HCT116 (cell line): Measurements from ENCODE around the gene UBXN11. TPM values are rescaled to one million over a fixed set of nuclear protein-coding genes. Genes with fewer than 3 reads are reported as not detected.

Experiments
- ATAC-seq: fragments of 200-7000 bp; cut with Tn5 transposase; 2 replicates; pipeline ENCODE4 v1.9.1; 2020; ENCODE audit warnings: mild to moderate bottlenecking, moderate library complexity
- BruUV-seq: library from RNA; stranded (reverse); fragments of 400-500 nt; replicated peaks from 2 replicates; lab custom pipeline; 2021; lab: Mats Ljungman, UMichigan
- CTCF ChIA-PET: fragments of 300-600 bp; sonication (Branson Sonifier 250); formaldehyde crosslinking; loops from one replicate; lab custom pipeline; 2021; ENCODE audit warnings: antibody characterized with exemption; lab: Charles Lee
- POLR2A ChIA-PET: fragments of 300-600, 350-600 bp; sonication (Branson Sonifier 250); formaldehyde crosslinking; loops from one replicate; lab custom pipeline; 2021; ENCODE audit warnings: antibody characterized with exemption; lab: Charles Lee
- RAD21 ChIA-PET, 2 experiments: fragments of 300-600 bp; sonication (Branson Sonifier 250); formaldehyde crosslinking; loops; one replicate each; lab custom pipeline; 2023; ENCODE audit warnings: low total read pairs in 2 of 2; ENCODE audit not compliant: uncharacterized antibody in 2 of 2, unreplicated experiment in 2 of 2, low non-redundant PET in 1 of 2; lab: Charles Lee
- DNase-seq: peaks from one replicate; pipeline ENCODE4 v3.0.0-alpha.2; 2010; ENCODE audit warnings: low read depth, low spot score
- H2AFZ ChIP-seq: fragments of 200-600 bp; shearing (Covaris generic), sonication (generic); 2 replicates; pipeline ENCODE4 v1.6.1; 2017; ENCODE audit warnings: low read depth, mixed run types, mixed read lengths, antibody characterized with exemption, low read length; ENCODE audit not compliant: poor library complexity, severe bottlenecking
- H3K27ac ChIP-seq: 2 replicates; pipeline ENCODE4 v1.5.1; 2012; ENCODE audit warnings: low read depth, low read length
- H3K27me3 ChIP-seq: fragments of 200-600 bp; sonication (generic); 2 replicates; pipeline ENCODE4 v1.6.1; 2016; ENCODE audit warnings: mixed run types, low read length, mixed read lengths; ENCODE audit not compliant: insufficient read depth
- H3K36me3 ChIP-seq, 2 experiments: fragments of 200-500 bp in 1 of 2; fragments of 200-600 bp in 1 of 2; sonication (Bioruptor generic) in 1 of 2; sonication (generic) in 1 of 2; 2 replicates each; pipeline versions ENCODE4 v1.5.1 to v1.6.1; 2014 to 2016; ENCODE audit warnings: low read length in 2 of 2, inconsistent platforms in 1 of 2, mixed read lengths in 1 of 2, mixed run types in 1 of 2; ENCODE audit not compliant: insufficient read depth in 2 of 2, control insufficient read depth in 1 of 2
- H3K4me1 ChIP-seq, 2 experiments: fragments of 200-600 bp in 1 of 2; sonication (generic) in 1 of 2; 2 replicates each; pipeline versions ENCODE4 v1.5.1 to v1.6.1; 2012 to 2017; ENCODE audit warnings: low read length in 2 of 2, inconsistent platforms in 1 of 2, mild to moderate bottlenecking in 1 of 2, mixed read lengths in 1 of 2, mixed run types in 1 of 2, moderate library complexity in 1 of 2; ENCODE audit not compliant: insufficient read depth in 2 of 2, control insufficient read depth in 1 of 2
- H3K4me2 ChIP-seq: fragments of 200-600 bp; sonication (generic); 2 replicates; pipeline ENCODE4 v1.6.1; 2017; ENCODE audit warnings: mixed run types, low read length, mixed read lengths
- H3K4me3 ChIP-seq, 2 experiments: fragments of 200-600 bp in 1 of 2; sonication (generic) in 1 of 2; replicated peaks in 1 of 2; 2 replicates each; pipeline ENCODE4 v1.5.1; 2011 to 2016; ENCODE audit warnings: low read length in 2 of 2, control low read depth in 1 of 2, low read depth in 1 of 2, mild to moderate bottlenecking in 1 of 2, mixed read lengths in 1 of 2, mixed run types in 1 of 2
- H3K79me2 ChIP-seq: fragments of 200-600 bp; sonication (generic); 2 replicates; pipeline ENCODE4 v1.6.1; 2017; ENCODE audit warnings: mild to moderate bottlenecking, mixed run types, low read length, moderate library complexity, mixed read lengths; ENCODE audit not compliant: insufficient read depth
- H3K9ac ChIP-seq: fragments of 200-600 bp; sonication (generic); 2 replicates; pipeline ENCODE4 v1.6.1; 2016; ENCODE audit warnings: low read length, mixed read lengths
- H3K9me2 ChIP-seq: fragments of 200-600 bp; sonication (generic), shearing (Covaris generic); 2 replicates; pipeline ENCODE4 v1.6.1; 2017; ENCODE audit warnings: mixed run types, mild to moderate bottlenecking, moderate library complexity; ENCODE audit not compliant: insufficient read depth
- H3K9me3 ChIP-seq, 2 experiments: fragments of 200-500 bp in 1 of 2; fragments of 200-600 bp in 1 of 2; sonication (Bioruptor generic) in 1 of 2; sonication (generic) in 1 of 2; 2 replicates each; pipeline ENCODE4 v1.6.1; 2014 to 2017; ENCODE audit warnings: low read length in 2 of 2, mixed read lengths in 2 of 2, inconsistent platforms in 1 of 2, low read depth in 1 of 2, mild to moderate bottlenecking in 1 of 2, mixed run types in 1 of 2, moderate library complexity in 1 of 2; ENCODE audit not compliant: control insufficient read depth in 1 of 2, insufficient read depth in 1 of 2
- H4K20me1 ChIP-seq: fragments of 200-600 bp; sonication (generic), shearing (Covaris generic); 2 replicates; pipeline ENCODE4 v1.6.1; 2017; ENCODE audit warnings: mixed run types, mild to moderate bottlenecking, moderate library complexity; ENCODE audit not compliant: insufficient read depth
- ELF1 ChIP-seq: IDR thresholded peaks from 2 replicates; pipeline ENCODE4 v1.6.1; 2012; ENCODE audit warnings: low read depth, borderline replicate concordance
- POLR2A ChIP-seq: IDR thresholded peaks from 2 replicates; pipeline ENCODE4 v1.7.0; 2011; ENCODE audit warnings: borderline replicate concordance; ENCODE audit not compliant: insufficient read depth, insufficient read length; ENCODE audit errors: extremely low read depth
- POLR2AphosphoS5 ChIP-seq: IDR thresholded peaks from 2 replicates; pipeline ENCODE4 v1.6.1; 2011; ENCODE audit warnings: mild to moderate bottlenecking, low read depth, low read length, moderate library complexity
- ZFX ChIP-seq: fragments of 450-650 bp; IDR thresholded peaks from 2 replicates; pipeline ENCODE4 v1.6.1; 2017
- intact Hi-C: fragments of 100-400 bp; cut with micrococcal nuclease; formaldehyde crosslinking; loops from 2 replicates; pipeline ENCODE4 v1.10.0; 2022
- total RNA-seq: library from RNA; stranded (reverse); gene quantifications from one replicate; pipeline ENCODE4 v1.2.1, GENCODE V29; 2021; ENCODE audit not compliant: unreplicated experiment
- TF ChIP-seq, protein P1 (sequence below), 3 experiments: fragments of 200-600 bp in 1 of 3; sonication (generic) in 1 of 3; IDR thresholded peaks in 2 of 3; conservative IDR thresholded peaks in 1 of 3; 2 replicates each; pipeline ENCODE4 v1.5.1; 2012 to 2017; ENCODE audit warnings: low read depth in 2 of 3, low read length in 2 of 3, antibody characterized with exemption in 1 of 3, borderline replicate concordance in 1 of 3, control low read depth in 1 of 3, mild to moderate bottlenecking in 1 of 3, mixed read lengths in 1 of 3, mixed run types in 1 of 3, moderate library complexity in 1 of 3; ENCODE audit not compliant: insufficient read depth in 1 of 3

The UBXN11 gene
- total RNA-seq, 1 experiment from 2014 or later, result 19.3 TPM

DNA sequence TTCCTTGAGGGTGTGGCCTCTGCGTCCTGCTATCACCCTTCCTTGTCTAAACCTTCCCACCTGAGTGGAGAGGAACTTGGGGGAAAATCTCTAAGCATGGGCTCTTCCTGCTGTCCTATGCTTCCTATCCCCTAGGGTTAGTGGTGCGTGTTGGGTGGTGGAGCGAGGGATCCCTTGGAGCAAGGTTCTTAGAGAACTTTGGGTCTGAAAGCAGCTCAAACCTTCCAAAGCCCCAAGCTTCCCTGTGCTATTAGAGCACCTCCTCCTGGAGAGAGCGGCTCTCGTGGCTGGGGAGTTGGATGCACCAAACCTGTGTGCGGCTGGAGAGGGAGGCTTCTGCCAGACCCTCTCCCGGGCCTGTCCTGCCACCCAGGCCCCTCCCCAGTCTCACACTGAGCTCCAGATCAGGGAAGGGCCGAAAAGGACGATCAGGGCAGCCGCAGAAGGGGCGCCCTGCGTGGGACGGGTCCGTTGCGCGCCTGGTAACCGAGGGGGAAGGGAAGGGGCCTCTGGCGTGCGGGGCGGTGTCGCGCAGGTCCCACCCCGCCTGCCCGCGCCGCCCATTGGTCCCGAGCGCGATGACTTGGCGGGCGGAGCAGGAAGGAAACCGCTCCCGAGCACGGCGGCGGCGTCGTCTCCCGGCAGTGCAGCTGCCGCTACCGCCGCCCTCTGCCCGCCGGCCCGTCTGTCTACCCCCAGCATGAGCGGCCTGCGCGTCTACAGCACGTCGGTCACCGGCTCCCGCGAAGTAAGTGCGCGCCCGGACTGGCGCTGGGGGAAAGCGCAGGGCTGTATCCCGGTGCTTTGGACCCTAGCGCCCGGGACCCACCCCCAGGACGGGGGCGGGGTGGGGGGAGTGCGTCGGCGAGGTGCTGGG, 26.7 kb downstream of the UBXN11 start, which contains the start of gene SH3BGRL3:
SH3BGRL3 (plus strand) TSS at position 631 of the 877 bp plus-strand sequence; CDS start at position 701, 70 bp downstream.
- peak; percentile 57 for DNase-seq
- Histone ChIP-seq H3K9me3 (no peaks in the 10 kb centered on the region), H3K79me2 (peaks cover 20% of the 10 kb centered on the region), H3K4me1 (peaks cover 41 to 95% of the 10 kb centered on the region in 2 experiments), H2AFZ (no peak within 1 kb of the TSS), H3K4me2 (peak within 1 kb of the TSS; percentile 97), H3K27me3 (no peaks in the 10 kb centered on the region), H3K4me3 (peak within 1 kb of the TSS; percentile 74 to 76), H4K20me1 (no peaks in the 10 kb centered on the region), H3K36me3 (peaks cover 13 to 23% of the 10 kb centered on the region in 2 experiments), H3K27ac (peak within 1 kb of the TSS; percentile 81)
- ChIA-PET RAD21 (interaction anchor here in 1 of 2 experiments (1.0 kb wide), 1 partner anchor 138 kb away, joined by 4 read pairs; no protein-coding TSS in a partner anchor), POLR2A (interaction anchor here (1.0 kb wide), 1 partner anchor 98 kb away, joined by 5 read pairs; no protein-coding TSS in a partner anchor), CTCF (interaction anchor here (0.6 to 2.0 kb wide), 11 partner anchors 10 to 137 kb away, joined by 3 to 9 read pairs (median 4); partner anchors contain the start of genes CEP85 and CNKSR1)
- intact Hi-C loops, result loop anchor here (5.0 kb wide), 1 partner anchor 242 kb away; no protein-coding TSS in a partner anchor
- peak; percentile 79 for ATAC-seq
- no TSS peak for BruUV-seq
- TF ChIP-seq ZFX (peak; percentile 30; the same call in 1 of the 2 replicates), POLR2A (peak; percentile 68), ELF1 (no peak), POLR2AphosphoS5 (peak; percentile 96)
- TF ChIP-seq, protein P1, sequence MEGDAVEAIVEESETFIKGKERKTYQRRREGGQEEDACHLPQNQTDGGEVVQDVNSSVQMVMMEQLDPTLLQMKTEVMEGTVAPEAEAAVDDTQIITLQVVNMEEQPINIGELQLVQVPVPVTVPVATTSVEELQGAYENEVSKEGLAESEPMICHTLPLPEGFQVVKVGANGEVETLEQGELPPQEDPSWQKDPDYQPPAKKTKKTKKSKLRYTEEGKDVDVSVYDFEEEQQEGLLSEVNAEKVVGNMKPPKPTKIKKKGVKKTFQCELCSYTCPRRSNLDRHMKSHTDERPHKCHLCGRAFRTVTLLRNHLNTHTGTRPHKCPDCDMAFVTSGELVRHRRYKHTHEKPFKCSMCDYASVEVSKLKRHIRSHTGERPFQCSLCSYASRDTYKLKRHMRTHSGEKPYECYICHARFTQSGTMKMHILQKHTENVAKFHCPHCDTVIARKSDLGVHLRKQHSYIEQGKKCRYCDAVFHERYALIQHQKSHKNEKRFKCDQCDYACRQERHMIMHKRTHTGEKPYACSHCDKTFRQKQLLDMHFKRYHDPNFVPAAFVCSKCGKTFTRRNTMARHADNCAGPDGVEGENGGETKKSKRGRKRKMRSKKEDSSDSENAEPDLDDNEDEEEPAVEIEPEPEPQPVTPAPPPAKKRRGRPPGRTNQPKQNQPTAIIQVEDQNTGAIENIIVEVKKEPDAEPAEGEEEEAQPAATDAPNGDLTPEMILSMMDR (IDR thresholded peaks at IDR 0.05 in 2 of 3, conservative IDR thresholded peaks at IDR 0.05 in 1 of 3; ENCODE audit: borderline replicate concordance in 1 of 3, insufficient read depth in 1 of 3, low read depth in 2 of 3, low read length in 2 of 3), result peak in 2 of 3 experiments; percentile 70 to 77; a peak in 4 of 6 replicates
- TF ChIP-seq, all 23 proteins: peak for 4
- no peaks in the 10 kb centered on the region for H3K9me2 ChIP-seq
- H3K9ac ChIP-seq, result peak within 1 kb of the TSS; percentile 83
